Stomach (tissue), 9 donors: ENCODE results near the gene PRR23A. TPM values are rescaled to one million over a fixed set of nuclear protein-coding genes. Genes with fewer than 3 reads are reported as not detected.

ENCODE experiments used
- DNase-seq, 2 donors: peaks; one replicate each; pipeline versions ENCODE4 v3.0.0 to v3.0.0-alpha.2; 2013 to 2019
- H3K27ac ChIP-seq, 5 donors: fragments of 200-600 bp in 4 of 5; sonication (generic) in 4 of 5; one replicate each; pipeline ENCODE4 v1.5.1; 2013 to 2019; ENCODE audit warnings: mild to moderate bottlenecking in 1 of 5, moderate library complexity in 1 of 5
- H3K27me3 ChIP-seq, 3 donors: fragments of 200-600 bp; sonication (generic); one replicate each; pipeline ENCODE4 v1.5.1; 2017 to 2019; ENCODE audit warnings: mixed run types in 1 of 3
- H3K36me3 ChIP-seq, 4 donors: fragments of 200-600 bp; sonication (generic); 1 replicate in 3 of 4; 2 replicates in 1 of 4; pipeline ENCODE4 v1.5.1; 2016 to 2019
- H3K4me1 ChIP-seq, 4 donors: fragments of 200-600 bp; sonication (generic); one replicate each; pipeline ENCODE4 v1.5.1; 2016 to 2019
- H3K4me3 ChIP-seq, 4 donors: fragments of 200-600 bp; sonication (generic) in 3 of 4; one replicate each; pipeline ENCODE4 v1.5.1; 2016 to 2019; ENCODE audit warnings: mild to moderate bottlenecking in 1 of 4
- H3K9me3 ChIP-seq, 4 donors: fragments of 200-600 bp; sonication (generic); one replicate each; pipeline ENCODE4 v1.5.1; 2016 to 2019
- EP300 ChIP-seq: sonication (generic); formaldehyde crosslinking; IDR thresholded peaks from one replicate; pipeline ENCODE4 v1.6.1; 2017; ENCODE audit warnings: antibody characterized with exemption
- POLR2A ChIP-seq, 4 donors: fragments of 450-650 bp; IDR thresholded peaks; one replicate each; pipeline ENCODE4 v1.6.1; 2016; ENCODE audit warnings: antibody characterized with exemption in 4 of 4, control low read depth in 2 of 4, mild to moderate bottlenecking in 1 of 4, moderate library complexity in 1 of 4
- POLR2AphosphoS5 ChIP-seq, 3 donors: sonication (generic); formaldehyde crosslinking; IDR thresholded peaks; one replicate each; pipeline ENCODE4 v1.6.1; 2016; ENCODE audit warnings: antibody characterized with exemption in 3 of 3
- WGBS, 5 donors: extraction: QIAGEN DNeasy Blood & Tissue Kit in 3 of 5; methylation state at CpG; one replicate each; pipeline versions ENCODE4 v1.1.5 to v1.1.7; 2013 to 2018; 5-methylcytosine and 5-hydroxymethylcytosine counted together
- intact Hi-C: fragments of 100-400 bp; cut with DNase I; formaldehyde crosslinking; loops from one replicate; pipeline ENCODE4 v1.15.1; 2023; ENCODE audit warnings: low total_unique reads
- polyA plus RNA-seq, 3 donors: library from polyadenylated mRNA; stranded (reverse); fragments of 200-250 nt; gene quantifications; one replicate each; pipeline ENCODE4 v1.2.3, GENCODE V29; 2013
- total RNA-seq, 5 donors: library from RNA; depleted of rRNA; stranded (reverse); fragments of >200 nt; gene quantifications; one replicate each; pipeline versions ENCODE4 v1.1.0 to v1.2.3, GENCODE V29; 2014 to 2016
- TF ChIP-seq, protein P1 (sequence below), 7 experiments: fragments of 450-650 bp in 4 of 7; fragments of 200-600 bp in 3 of 7; sonication (generic) in 3 of 7; IDR thresholded peaks; one replicate each; pipeline ENCODE4 v1.5.1; 2016 to 2019; ENCODE audit warnings: antibody characterized with exemption in 7 of 7, control low read depth in 2 of 7, mild to moderate bottlenecking in 1 of 7
- donor health status: healthy with polysubstance abuse.
- donor health status: Bipolar disorder and iron deficiency.
- donor health status: healthy.

Gene PRR23A
- total and polyA plus RNA-seq, 8 donors = not detected

DNA sequence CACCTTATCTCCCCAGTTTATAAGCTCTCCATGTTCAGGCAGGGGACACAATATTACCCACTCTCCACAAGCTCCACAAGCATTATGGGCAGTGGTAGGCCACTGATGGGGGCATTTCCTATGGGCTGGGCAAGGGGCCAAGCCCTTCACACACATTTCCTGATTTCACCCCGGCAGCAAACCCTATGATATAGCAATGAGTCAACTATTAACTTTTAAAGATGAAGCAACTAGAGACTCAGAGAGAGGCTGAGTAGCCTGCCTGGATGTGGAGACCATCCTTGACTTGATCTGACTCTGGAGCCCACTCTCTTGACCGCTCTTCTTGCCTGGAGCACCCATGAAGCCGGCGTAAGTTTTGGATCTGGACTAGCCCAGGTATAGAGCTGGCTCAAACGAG lies 31.6 kb downstream of the PRR23A start:
- DNase-seq = no peak
- H3K4me3 ChIP-seq = no peak overlapping the region
- H3K9me3 ChIP-seq = no peaks in the 10 kb centered on the region
- 73 to 81% (median 77%) methylated on average over 5 of the region's 5 CpGs for WGBS, 5 donors
- peaks cover 0 to 18% (median 5%) of the 10 kb centered on the region in 3 donors for H3K27me3 ChIP-seq
- TF ChIP-seq POLR2AphosphoS5 (IDR thresholded peaks at IDR 0.05) (no peak), POLR2A (IDR thresholded peaks at IDR 0.05) (no peak), EP300 (no peak)
- TF ChIP-seq, protein P1, sequence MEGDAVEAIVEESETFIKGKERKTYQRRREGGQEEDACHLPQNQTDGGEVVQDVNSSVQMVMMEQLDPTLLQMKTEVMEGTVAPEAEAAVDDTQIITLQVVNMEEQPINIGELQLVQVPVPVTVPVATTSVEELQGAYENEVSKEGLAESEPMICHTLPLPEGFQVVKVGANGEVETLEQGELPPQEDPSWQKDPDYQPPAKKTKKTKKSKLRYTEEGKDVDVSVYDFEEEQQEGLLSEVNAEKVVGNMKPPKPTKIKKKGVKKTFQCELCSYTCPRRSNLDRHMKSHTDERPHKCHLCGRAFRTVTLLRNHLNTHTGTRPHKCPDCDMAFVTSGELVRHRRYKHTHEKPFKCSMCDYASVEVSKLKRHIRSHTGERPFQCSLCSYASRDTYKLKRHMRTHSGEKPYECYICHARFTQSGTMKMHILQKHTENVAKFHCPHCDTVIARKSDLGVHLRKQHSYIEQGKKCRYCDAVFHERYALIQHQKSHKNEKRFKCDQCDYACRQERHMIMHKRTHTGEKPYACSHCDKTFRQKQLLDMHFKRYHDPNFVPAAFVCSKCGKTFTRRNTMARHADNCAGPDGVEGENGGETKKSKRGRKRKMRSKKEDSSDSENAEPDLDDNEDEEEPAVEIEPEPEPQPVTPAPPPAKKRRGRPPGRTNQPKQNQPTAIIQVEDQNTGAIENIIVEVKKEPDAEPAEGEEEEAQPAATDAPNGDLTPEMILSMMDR (IDR thresholded peaks at IDR 0.05) = no peak
- intact Hi-C loops = no loop called here
- no peaks in the 10 kb centered on the region for H3K36me3 ChIP-seq
- H3K27ac ChIP-seq = no peak overlapping the region
- peaks cover 0 to 3% (median 0%) of the 10 kb centered on the region in 4 donors for H3K4me1 ChIP-seq

DNA sequence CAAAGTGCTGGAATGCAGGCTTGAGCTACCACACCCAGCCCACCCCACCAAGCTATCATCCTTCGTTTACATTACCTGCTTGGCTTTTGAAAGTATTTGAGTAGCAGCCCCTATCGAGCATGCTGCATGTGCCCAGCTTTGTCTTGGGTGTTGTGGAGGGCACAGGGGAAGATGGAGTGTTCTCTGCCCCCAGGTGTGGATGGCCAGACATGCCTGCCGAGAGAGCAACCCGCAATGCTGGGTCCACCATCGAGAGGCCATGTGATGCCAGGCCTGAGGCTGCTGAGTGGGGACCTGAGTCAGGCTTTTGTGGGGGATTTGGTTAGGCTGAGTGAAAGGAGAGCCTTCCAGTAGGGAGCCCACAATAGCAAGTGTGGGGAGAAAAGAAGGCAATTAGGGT lies 33.1 kb downstream of the PRR23A start:
- DNase-seq = no peak
- TF ChIP-seq POLR2A (IDR thresholded peaks at IDR 0.05) (no peak), POLR2AphosphoS5 (IDR thresholded peaks at IDR 0.05) (no peak), EP300 (no peak)
- TF ChIP-seq, protein P1 (IDR thresholded peaks at IDR 0.05) = no peak
- Histone ChIP-seq H3K27ac (no peak overlapping the region), H3K36me3 (no peaks in the 10 kb centered on the region), H3K4me3 (no peak overlapping the region), H3K9me3 (no peaks in the 10 kb centered on the region), H3K27me3 (peaks cover 0 to 22% (median 5%) of the 10 kb centered on the region in 3 donors), H3K4me1 (no peaks in the 10 kb centered on the region)
- 73 to 77% (median 76%) methylated on average over 5 of the region's 5 CpGs for WGBS, 5 donors
- intact Hi-C loops = no loop called here

DNA sequence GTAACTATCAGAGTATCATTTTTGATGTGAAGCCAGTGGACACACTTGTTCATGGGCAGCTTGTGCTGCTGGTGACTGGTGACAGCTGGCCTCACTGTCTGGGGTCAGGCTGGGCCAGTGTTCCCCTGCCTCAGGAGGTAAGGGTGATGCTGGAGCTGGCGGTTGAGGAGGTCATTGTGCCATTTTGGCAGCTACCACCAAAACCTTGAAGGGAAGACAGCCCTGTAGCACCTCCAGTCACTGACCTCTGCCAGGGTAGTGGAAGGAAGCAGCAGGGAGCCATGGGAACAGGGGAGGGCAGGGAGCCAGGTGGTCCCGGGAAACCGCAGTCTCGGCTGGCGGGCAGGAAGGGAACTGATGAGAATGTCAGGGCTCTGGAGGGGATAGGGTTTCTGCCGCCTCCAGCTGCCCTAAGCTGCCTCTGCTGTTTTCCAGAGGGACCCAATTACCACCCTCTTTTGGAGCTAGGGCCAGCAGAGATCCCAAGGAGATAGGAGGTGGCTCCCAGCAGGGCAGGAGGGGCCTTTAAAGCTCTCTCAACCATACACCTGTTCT lies 34.2 kb downstream of the PRR23A start:
- Histone ChIP-seq H3K27ac (no peak overlapping the region), H3K4me3 (no peak overlapping the region), H3K36me3 (no peaks in the 10 kb centered on the region), H3K4me1 (no peaks in the 10 kb centered on the region), H3K27me3 (peaks cover 0 to 22% (median 5%) of the 10 kb centered on the region in 3 donors), H3K9me3 (no peaks in the 10 kb centered on the region)
- 63 to 82% (median 74%) methylated on average over 4 to 6 of the region's 6 CpGs for WGBS, 5 donors
- intact Hi-C loops = no loop called here
- TF ChIP-seq POLR2AphosphoS5 (IDR thresholded peaks at IDR 0.05) = no peak
- TF ChIP-seq EP300 = no peak
- TF ChIP-seq, protein P1 (IDR thresholded peaks at IDR 0.05) = no peak
- no peak for TF ChIP-seq POLR2A (IDR thresholded peaks at IDR 0.05)
- DNase-seq = no peak

DNA sequence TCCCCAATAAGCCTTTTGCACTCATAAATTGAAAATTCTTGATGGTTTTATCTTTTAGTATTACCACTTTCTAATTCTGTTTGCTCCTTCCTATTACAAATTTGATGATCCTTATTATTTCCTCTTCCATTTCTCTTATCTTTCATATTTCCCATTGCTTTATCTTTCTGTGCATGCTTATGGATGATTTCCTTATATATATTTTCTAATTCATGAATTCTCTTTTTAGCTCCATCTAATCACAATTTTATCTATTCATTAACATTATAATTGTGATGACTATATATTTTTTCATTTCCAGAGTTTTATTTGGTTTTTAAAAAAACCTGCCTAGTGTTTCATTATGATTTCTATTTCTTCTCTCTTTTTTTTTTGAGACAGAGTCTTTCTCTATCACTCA lies 41.1 kb downstream of the PRR23A start:
- no peak overlapping the region for H3K4me3 ChIP-seq
- H3K27me3 ChIP-seq = peaks cover 0 to 54% (median 22%) of the 10 kb centered on the region in 3 donors

More for the DNA sequence above, 41.1 kb downstream of the PRR23A start:
- no peak for DNase-seq
- H3K27ac ChIP-seq = no peak overlapping the region
- TF ChIP-seq POLR2AphosphoS5 (IDR thresholded peaks at IDR 0.05) (no peak), EP300 (no peak), POLR2A (IDR thresholded peaks at IDR 0.05) (no peak)
- TF ChIP-seq, protein P1 (IDR thresholded peaks at IDR 0.05) = no peak
- H3K9me3 ChIP-seq = peaks cover 0 to 26% (median 18%) of the 10 kb centered on the region in 4 donors
- peaks cover 0 to 7% (median 4%) of the 10 kb centered on the region in 4 donors for H3K4me1 ChIP-seq
- intact Hi-C loops = no loop called here
- H3K36me3 ChIP-seq = no peaks in the 10 kb centered on the region
